Fibroblast of gingiva (primary cell): Measurements from ENCODE around the gene NTRK1.

Source experiments
- DNase-seq: peaks from one replicate; pipeline ENCODE4 v3.0.0-alpha.2; 2011; ENCODE audit warnings: low read depth

The NTRK1 gene

DNA sequence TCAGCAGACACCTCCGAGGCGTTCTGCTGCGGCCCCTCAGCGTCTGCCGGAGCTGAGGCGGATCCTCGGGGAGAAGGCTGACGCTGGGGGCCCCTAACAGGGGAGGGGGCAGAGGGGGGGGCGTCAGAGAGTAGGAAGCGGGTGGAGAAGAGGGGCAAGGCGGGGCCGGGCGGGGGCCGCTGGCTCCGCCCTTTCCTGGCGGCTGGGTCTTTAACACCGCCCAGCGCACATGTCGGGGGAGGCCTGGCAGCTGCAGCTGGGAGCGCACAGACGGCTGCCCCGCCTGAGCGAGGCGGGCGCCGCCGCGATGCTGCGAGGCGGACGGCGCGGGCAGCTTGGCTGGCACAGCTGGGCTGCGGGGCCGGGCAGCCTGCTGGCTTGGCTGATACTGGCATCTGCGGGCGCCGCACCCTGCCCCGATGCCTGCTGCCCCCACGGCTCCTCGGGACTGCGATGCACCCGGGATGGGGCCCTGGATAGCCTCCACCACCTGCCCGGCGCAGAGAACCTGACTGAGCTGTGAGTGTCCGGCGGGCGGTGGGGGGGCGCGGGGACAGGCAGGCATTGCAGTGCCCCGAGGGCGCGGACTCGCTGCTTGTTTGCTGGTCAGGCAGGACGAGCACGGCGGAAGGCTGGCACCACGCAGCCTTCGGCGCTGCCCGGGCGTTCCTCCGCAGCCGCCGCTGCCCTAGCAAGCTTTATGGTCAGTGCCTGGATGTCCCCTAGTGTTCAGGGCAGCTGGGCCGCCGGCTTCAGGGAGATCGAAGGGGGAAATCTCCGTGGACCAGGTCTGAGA is at the start of gene NTRK1:
Gene NTRK1, plus strand, starts transcription at position 238 of the 796 bp plus-strand sequence. Its CDS starts 70 bp downstream, at position 308.
- DNase-seq: no peak

GRCh38 chr1:156811168-156811567 is 49.5 kb upstream of the NTRK1 start:
- no peak for DNase-seq

- DNase-seq: no peak
Observed at GRCh38 chr1:156812293-156812990, 48.2 kb upstream of the NTRK1 start.

DNA sequence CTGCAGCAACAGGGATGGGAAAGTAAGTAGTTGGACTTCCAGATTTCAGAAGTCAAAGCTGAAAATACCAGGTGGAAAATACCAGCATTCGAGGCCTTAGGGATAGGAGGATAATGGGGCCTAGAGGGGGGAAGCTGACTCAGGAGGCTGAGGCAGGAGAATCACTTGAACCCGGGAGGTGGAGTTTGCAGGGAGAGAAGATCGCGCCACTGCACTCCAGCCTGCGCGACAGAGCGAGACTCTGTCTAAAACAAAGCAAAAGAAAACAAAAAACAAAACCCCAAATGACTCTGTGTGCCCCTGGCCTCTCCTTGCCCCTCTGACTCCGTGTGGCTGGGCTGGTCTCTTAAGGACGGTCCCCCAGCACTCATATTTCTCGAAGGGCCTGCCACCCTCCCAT is 47.4 kb upstream of the NTRK1 start:
- DNase-seq: no peak

DNA sequence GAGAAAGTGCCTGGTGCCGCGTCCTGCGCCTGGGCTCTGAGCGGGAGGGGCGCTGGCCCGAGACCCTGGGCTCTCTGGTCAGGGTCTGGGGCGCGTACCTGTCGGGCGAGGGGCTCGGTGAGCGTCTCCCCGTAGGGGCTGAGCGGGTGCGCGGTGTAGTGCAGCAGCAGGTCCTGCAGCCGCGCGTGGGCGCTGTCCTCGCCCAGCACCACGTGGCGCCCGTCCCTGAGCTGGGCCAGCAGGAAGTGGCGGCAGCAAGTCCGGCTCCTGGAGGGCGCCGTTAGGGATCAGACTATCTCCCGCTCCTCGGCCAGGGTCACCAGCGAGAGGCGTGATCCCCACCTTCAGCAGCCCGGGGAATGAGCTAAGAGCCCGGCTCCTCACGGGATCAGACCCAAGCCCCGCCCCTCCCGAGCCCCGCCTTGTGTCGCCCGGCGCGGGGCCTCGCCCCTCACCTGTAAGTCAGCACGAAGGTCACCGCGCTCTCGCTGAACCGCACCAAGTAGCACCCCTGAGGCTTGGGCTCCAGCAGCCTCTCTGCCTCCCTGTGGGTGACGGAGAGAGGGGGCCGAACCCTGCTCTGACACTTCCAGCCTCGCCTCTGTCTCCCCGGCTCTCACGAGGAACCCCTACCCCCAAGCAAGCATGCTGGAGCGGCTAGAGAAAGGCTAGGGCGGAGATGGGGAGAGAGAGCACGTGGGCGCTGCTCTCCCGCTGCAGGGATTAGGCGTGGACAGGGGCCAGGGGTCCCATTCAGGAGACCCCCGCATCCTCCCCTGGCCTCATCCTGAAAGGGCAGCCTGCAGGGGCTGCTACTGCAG is 46.7 kb upstream of the NTRK1 start:
- DNase-seq: peak; percentile 43

DNA sequence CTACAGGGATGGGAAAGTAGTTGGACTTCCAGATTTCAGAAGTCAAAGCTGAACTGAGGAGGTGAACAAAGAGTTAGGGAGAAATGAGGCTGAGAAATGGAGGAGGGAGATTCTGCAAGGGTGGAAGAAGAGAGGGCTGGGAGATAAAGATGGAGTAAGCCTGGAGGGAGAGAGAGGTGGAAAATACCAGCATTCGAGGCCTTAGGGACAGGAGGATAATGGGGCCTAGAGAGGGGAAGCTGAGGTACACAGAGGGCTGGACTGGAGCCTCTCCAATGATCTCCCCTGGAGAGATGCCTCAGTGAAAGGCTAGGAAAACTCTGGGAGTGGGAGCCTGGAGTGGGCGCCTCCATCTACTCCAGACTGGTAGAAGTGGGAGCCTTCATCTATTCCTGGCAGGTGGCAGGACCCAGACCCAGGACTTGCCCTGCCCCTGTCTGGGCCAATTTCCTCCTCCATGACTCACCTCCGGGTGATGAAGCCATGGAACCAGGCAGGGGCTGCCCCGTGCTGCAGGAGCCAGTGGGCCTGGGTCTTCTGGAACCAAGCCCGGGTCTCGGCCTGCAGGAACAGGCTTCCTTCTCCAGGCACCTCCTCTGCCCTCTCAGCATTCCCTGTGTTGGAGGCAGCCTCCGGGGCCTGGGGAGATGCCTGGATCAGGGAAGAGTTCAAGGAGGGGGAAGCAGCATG is 45.9 kb upstream of the NTRK1 start:
- DNase-seq: no peak

DNA sequence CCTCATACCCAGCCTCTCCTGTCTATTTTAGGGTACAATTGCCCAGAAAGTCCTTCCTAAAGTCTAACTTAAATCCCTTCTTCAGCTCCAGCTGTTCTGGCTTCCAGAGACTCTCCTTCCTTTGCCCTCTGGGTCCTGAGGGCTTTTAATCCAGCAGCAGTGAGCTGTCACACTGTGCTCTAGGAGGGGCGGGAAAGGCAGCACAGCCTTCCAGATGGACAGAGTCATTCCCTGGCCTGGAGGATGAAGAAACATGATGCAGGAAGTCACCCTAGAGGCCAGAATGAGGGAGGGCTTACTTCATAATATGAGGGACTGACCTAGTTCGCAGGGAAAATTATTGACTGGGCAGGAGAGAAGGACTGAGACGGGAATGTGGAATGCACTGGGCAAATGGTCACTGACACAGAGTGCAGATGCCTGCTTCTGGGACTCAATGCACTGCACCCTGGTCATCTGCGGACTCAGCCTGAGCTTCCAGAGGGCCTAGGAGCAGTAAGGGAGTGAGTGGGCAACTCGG is 45.3 kb upstream of the NTRK1 start:
- DNase-seq: peak; percentile 78

DNA sequence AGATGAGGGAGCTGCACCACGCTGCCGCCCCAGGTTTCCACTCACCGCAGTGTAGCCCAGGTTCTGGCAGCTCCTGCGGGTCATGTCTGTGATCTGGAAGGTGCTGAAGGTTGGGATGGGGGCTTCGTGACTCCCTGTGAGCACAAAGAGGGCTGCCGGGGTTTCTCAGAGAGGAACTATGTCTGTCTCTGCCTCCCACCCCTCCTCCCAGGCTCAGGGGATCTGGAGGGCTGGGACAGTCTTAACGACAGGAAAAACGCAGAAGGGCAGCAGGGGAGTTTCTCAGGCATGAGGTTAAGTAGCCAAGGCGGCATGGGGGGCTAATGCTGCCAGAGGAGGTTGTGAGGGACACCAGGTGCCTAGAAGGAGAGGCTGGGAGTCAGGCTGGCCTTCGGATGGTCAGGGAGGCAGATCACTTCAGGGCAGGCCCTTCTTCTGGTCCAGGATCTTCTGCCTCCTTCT is 44.7 kb upstream of the NTRK1 start:
- DNase-seq: no peak

DNA sequence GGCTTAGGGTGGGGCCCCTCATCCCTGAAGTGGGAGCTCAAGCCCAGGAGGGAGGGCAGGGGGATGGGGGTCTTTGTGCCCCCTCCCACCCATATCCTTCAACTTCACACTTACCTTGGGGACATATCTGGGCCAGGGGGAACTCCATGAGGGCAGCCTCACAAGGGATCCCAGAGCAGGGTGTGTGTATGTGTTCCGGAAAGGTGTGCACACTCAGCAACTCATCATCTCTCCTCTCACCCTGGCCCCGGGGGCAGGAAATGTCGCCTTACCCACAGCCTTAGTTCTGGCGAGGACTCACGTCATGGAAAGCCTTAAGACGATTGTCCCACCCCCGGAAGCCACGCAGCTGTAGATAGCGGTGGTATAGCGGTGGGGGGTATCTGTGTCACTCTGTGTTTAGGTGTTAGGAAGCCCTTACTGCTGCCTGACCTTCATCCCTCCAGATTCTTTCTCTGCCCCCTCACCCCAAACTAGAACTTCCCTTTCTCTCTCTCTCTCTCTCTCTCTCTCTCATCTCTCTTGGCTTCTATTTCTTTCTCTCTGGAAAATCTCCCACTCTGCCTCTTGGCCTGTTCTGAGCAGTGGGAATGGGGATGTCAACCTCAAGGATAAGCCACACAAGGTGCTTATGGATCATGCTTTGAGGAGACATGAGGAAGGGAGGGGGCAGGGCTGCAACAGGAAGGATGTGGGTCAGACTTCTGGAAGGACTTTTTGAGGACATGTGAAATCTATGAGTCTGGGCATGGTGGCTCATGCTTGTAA is 43.9 kb upstream of the NTRK1 start, which contains the start of gene SH2D2A:
Gene SH2D2A, minus strand, starts transcription at position 288 of the 768 bp plus-strand sequence. Its CDS starts 140 bp downstream, at position 148.
- DNase-seq: no peak

DNA sequence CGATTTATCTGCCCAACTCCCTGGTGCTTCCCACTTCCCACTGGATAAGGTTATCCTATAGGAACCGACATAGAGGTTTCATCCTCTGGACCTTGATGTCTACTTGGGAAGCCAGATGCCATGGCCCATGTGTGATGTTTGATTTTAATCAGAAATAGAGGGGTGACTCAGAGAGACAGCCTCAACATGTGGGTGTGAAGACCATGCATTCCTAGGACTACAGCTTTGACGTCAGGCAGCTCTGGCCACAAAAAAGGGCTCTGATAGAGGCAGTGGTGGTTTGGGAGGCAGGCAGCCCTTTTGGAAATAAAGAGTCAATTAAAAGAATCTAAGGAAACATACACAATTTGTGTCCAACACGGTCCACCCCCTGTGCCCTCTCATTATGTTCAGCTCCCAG is 38.9 kb upstream of the NTRK1 start:
- no peak for DNase-seq

DNA sequence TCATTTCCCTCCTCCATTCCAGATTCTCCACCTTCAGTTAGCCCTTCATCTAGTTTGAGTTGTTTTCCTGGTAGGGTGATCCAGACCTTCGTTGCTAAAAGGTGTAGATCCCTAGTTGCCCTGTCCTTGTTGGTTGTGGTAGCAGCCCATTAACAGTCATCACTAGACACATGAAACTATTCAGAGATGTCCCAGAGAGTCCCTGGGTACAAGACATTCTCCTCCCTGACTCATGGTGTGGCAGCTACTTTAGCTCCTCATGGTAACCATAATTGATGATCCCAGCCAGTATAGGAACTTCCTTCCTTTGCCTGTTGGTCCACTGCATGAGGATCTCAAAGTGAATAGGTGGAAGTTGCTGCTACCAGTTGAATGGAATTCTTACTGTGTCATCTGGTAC is 38.0 kb upstream of the NTRK1 start:
- DNase-seq: no peak

DNA sequence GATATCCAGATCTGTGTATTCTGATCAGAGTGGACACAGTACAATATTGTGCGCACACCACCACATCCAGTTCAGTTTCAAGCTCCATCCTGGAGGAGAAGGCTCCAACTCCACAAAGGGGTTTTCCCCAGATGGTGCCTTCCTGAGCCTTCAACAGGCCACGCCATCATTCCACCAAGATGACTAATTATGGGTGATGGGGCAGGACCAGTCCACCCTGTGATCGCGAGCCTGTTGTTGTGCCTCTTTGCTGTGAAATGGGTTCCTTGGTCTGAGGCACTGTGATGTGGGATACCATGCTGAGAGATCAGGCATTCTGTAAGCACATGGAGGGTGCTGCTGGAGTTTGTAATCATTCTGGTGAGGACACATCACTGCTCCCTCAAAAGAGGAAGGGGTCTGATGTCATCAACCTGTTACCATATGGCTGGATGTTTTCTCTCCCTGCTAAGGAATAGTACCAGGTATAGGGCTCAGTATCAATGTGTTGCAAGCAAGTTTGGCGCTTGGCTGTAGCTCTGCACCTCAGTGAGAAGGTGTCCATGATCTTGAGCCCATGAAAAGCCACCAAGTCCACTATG is 37.4 kb upstream of the NTRK1 start:
- no peak for DNase-seq

GRCh38 chr1:156826630-156827029 is 34.0 kb upstream of the NTRK1 start:
- no peak for DNase-seq

DNA sequence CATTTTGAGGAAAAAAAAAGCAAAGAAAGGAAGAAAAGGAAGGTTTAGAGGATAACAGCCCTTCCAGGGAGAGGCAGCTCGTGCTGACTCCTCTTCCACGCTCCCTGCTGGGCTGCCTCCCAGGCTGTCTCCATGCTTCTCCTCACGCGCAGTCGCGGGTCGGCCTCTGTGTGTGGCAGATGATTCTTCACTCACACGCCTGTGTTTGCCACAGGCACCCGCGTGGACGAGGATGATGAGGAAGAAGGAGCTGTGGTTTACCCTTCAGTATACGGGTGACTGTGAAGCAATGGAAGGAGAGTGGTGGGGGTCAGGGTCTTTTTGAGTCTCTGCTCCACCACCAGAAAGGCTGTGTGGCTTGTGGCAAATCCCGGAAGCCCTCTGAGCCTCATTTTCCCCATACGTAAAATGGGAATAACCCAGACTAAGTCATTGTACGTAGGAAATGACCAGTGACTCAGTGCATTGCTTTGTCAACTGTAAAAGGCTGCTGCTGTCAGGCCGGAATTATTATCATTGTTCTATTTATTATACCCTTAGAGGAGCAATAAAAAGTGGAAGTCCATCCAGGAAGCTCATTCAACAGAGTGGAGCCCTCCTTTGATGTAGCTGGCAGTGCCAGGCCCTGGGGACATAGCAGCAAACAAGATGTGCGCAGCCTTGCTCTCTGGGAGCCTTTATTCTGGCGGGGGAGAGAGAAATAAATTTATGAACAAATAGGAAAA is 32.1 kb upstream of the NTRK1 start:
- DNase-seq: no peak

DNA sequence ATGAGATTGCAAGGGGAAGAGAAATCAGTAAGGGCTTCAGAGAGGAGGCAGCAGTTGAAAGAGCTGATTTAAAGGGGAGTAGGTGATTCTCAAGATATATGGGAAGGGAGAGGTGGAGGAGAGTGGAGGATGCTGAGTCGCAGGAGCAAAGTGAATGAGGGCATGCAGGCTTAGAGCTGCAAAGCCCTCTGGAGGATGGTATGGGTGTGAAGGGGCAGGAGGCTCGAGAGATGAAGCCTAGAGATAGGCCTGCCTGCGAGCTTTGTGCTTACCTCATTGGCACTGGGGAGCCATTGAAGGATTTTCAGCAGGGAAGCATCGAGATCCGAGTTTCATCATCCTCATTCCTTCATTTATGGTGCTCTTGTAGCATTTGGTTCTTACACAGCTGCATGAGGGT is 28.2 kb upstream of the NTRK1 start:
- no peak for DNase-seq

GRCh38 chr1:156833603-156834002 is 27.1 kb upstream of the NTRK1 start:
- no peak for DNase-seq

- no peak for DNase-seq
Observed at GRCh38 chr1:156834322-156834721, 26.3 kb upstream of the NTRK1 start.

GRCh38 chr1:156836041-156836654 is 24.5 kb upstream of the NTRK1 start:
- DNase-seq: no peak

- DNase-seq: no peak
Observed at GRCh38 chr1:156836892-156837291, 23.8 kb upstream of the NTRK1 start.
